ENCODE data around the gene JAZF1. TPM values are rescaled to one million over a fixed set of nuclear protein-coding genes. Genes with fewer than 3 reads are reported as not detected.

The JAZF1 gene
- total and polyA plus RNA-seq, 11 donors, result 10.3 to 46.2 (median 26.8) TPM

GRCh38 chr7:28225576-28225975 lies 45.0 kb upstream of the JAZF1 start:
- ATAC-seq (no peak), DNase-seq (no peak)
- intact Hi-C loops (cut with DNase I), result no loop called here
- Histone ChIP-seq H3K4me3 (no peak overlapping the region), H3K4me1 (no peaks in the 10 kb centered on the region), H3K27ac (no peak overlapping the region), H3K27me3 (no peaks in the 10 kb centered on the region), H3K9me3 (no peaks in the 10 kb centered on the region), H3K36me3 (no peaks in the 10 kb centered on the region)
- 47 to 57% (median 48%) methylated on average over 4 of the region's 4 CpGs for WGBS, 4 donors
- no peak for TF ChIP-seq POLR2A (IDR thresholded peaks at IDR 0.05)
- TF ChIP-seq CTCF (IDR thresholded peaks at IDR 0.05), result no peak

- H3K27ac ChIP-seq, result no peak overlapping the region
- intact Hi-C loops (cut with DNase I), result no loop called here
- TF ChIP-seq CTCF (IDR thresholded peaks at IDR 0.05) (no peak), POLR2A (IDR thresholded peaks at IDR 0.05) (no peak)
- 89 to 98% (median 93%) methylated on average over 1 of the region's 1 CpG for WGBS, 4 donors
- no peak for ATAC-seq
- peaks cover 0 to 3% (median 0%) of the 10 kb centered on the region in 12 donors for H3K9me3 ChIP-seq
- H3K4me1 ChIP-seq, result no peaks in the 10 kb centered on the region
- no peak overlapping the region for H3K4me3 ChIP-seq
- H3K27me3 ChIP-seq, result no peaks in the 10 kb centered on the region
- no peaks in the 10 kb centered on the region for H3K36me3 ChIP-seq
- DNase-seq, result no peak
Measured at GRCh38 chr7:28224675-28225074, 44.1 kb upstream of the JAZF1 start.

- Histone ChIP-seq H3K9me3 (peaks cover 0 to 5% (median 0%) of the 10 kb centered on the region in 12 donors), H3K4me3 (no peak overlapping the region), H3K27ac (no peak overlapping the region), H3K27me3 (no peaks in the 10 kb centered on the region), H3K36me3 (no peaks in the 10 kb centered on the region), H3K4me1 (no peaks in the 10 kb centered on the region)
- no peak for DNase-seq
- 68 to 82% (median 76%) methylated on average over 1 of the region's 1 CpG for WGBS, 4 donors
- intact Hi-C loops (cut with DNase I), result no loop called here
- no peak for ATAC-seq
- TF ChIP-seq POLR2A (IDR thresholded peaks at IDR 0.05), result no peak
- no peak for TF ChIP-seq CTCF (IDR thresholded peaks at IDR 0.05)
Measured at GRCh38 chr7:28224172-28224571, 43.6 kb upstream of the JAZF1 start.

- no peak for TF ChIP-seq CTCF (IDR thresholded peaks at IDR 0.05)
- ATAC-seq (no peak), DNase-seq (no peak)
- Histone ChIP-seq H3K4me3 (no peak overlapping the region), H3K27me3 (no peaks in the 10 kb centered on the region), H3K27ac (no peak overlapping the region), H3K36me3 (no peaks in the 10 kb centered on the region), H3K4me1 (no peaks in the 10 kb centered on the region), H3K9me3 (peaks cover 0 to 5% (median 0%) of the 10 kb centered on the region in 12 donors)
- intact Hi-C loops (cut with DNase I), result no loop called here
- 42 to 60% (median 46%) methylated on average over 3 of the region's 3 CpGs for WGBS, 4 donors
Measured at GRCh38 chr7:28222636-28223035, 42.0 kb upstream of the JAZF1 start.
